ENCODE data around the gene MUSK.
"Not testable (repeated sequence)": the region's sequence is repeated elsewhere in the genome, so short reads cannot be mapped to it uniquely, and the experiment has no call there.

Gene MUSK

GRCh38 chr9:110812886-110813285 lies 144.3 kb downstream of the MUSK start:
- no peak for DNase-seq

- no peak for DNase-seq
Observed at GRCh38 chr9:110814159-110814558, 145.6 kb downstream of the MUSK start.

- no peak for DNase-seq
Observed at GRCh38 chr9:110815361-110815760, 146.8 kb downstream of the MUSK start.

GRCh38 chr9:110820381-110820780 lies 151.8 kb downstream of the MUSK start:
- no peak for DNase-seq

GRCh38 chr9:110821064-110821463 lies 152.5 kb downstream of the MUSK start:
- no peak for DNase-seq

- DNase-seq: not testable (repeated sequence)
Observed at GRCh38 chr9:110825129-110825528, 156.5 kb downstream of the MUSK start.

- DNase-seq: no peak
Observed at GRCh38 chr9:110825950-110826349, 157.4 kb downstream of the MUSK start.

- not testable (repeated sequence) for DNase-seq
Observed at GRCh38 chr9:110826400-110826799, 157.8 kb downstream of the MUSK start.

GRCh38 chr9:110828264-110828663 lies 159.7 kb downstream of the MUSK start:
- DNase-seq: no peak

GRCh38 chr9:110830495-110830894 lies 161.9 kb downstream of the MUSK start:
- no peak for DNase-seq

GRCh38 chr9:110832926-110833325 lies 164.3 kb downstream of the MUSK start:
- no peak for DNase-seq

- DNase-seq: no peak
Observed at GRCh38 chr9:110835404-110835803, 166.8 kb downstream of the MUSK start.

GRCh38 chr9:110835859-110836271 lies 167.3 kb downstream of the MUSK start:
- DNase-seq: no peak

GRCh38 chr9:110837401-110838005 lies 168.9 kb downstream of the MUSK start:
- DNase-seq: no peak

- no peak for DNase-seq
Observed at GRCh38 chr9:110842169-110842568, 173.6 kb downstream of the MUSK start.

- no peak for DNase-seq
Observed at GRCh38 chr9:110842986-110843385, 174.4 kb downstream of the MUSK start.

GRCh38 chr9:110844121-110844520 lies 175.5 kb downstream of the MUSK start:
- no peak for DNase-seq

GRCh38 chr9:110846215-110846614 lies 177.6 kb downstream of the MUSK start:
- no peak for DNase-seq

- no peak for DNase-seq
Observed at GRCh38 chr9:110847671-110848070, 179.1 kb downstream of the MUSK start.

- DNase-seq: no peak
Observed at GRCh38 chr9:110850401-110851135, 182.0 kb downstream of the MUSK start.

Measured in CD4-positive, alpha-beta T cell treated with Interferon alpha-2 for 1 hour (primary cell).